OCI-LY1 (cell line): ENCODE measurements around the gene PCK1.

Experiments used
- H2AFZ ChIP-seq: fragments of 200-600 bp; sonication (generic), shearing (Covaris generic); 2 replicates; pipeline ENCODE4 v1.6.0; 2014; ENCODE audit warnings: antibody characterized with exemption, mild to moderate bottlenecking, low read length
- H3F3A ChIP-seq: fragments of 200-600 bp; sonication (generic), shearing (Covaris generic); 2 replicates; pipeline ENCODE4 v1.6.0; 2014; ENCODE audit warnings: mild to moderate bottlenecking, antibody characterized with exemption, low read length, moderate library complexity; ENCODE audit not compliant: insufficient read depth
- H3K27ac ChIP-seq: fragments of 200-600 bp; sonication (generic); 2 replicates; pipeline ENCODE4 v1.5.1; 2014; ENCODE audit warnings: low read length, mixed run types, mild to moderate bottlenecking, low read depth; ENCODE audit not compliant: poor library complexity, severe bottlenecking
- H3K27me3 ChIP-seq: fragments of 200-600 bp; sonication (generic); 2 replicates; pipeline ENCODE4 v1.6.0; 2014; ENCODE audit warnings: antibody characterized with exemption, mild to moderate bottlenecking, low read length, moderate library complexity; ENCODE audit not compliant: insufficient read depth
- H3K36me3 ChIP-seq: fragments of 200-600 bp; sonication (generic); 2 replicates; pipeline ENCODE4 v1.6.1; 2014; ENCODE audit warnings: mild to moderate bottlenecking, antibody characterized with exemption, low read length, moderate library complexity, mixed read lengths; ENCODE audit not compliant: insufficient read depth
- H3K4me1 ChIP-seq: fragments of 200-600 bp; sonication (generic); 2 replicates; pipeline ENCODE4 v1.5.1; 2014; ENCODE audit warnings: mild to moderate bottlenecking, low read length, moderate library complexity; ENCODE audit not compliant: insufficient read depth, severe bottlenecking
- H3K4me2 ChIP-seq: fragments of 200-600 bp; sonication (generic), shearing (Covaris generic); 2 replicates; pipeline ENCODE4 v1.6.1; 2014; ENCODE audit warnings: low read length
- H3K4me3 ChIP-seq: fragments of 200-600 bp; sonication (generic); 2 replicates; pipeline ENCODE4 v1.5.1; 2014; ENCODE audit warnings: low read length, low read depth, mild to moderate bottlenecking, mixed read lengths; ENCODE audit not compliant: poor library complexity, severe bottlenecking
- H3K79me2 ChIP-seq: fragments of 200-600 bp; shearing (Covaris generic); 2 replicates; pipeline ENCODE4 v1.6.1; 2016; ENCODE audit warnings: mixed run types, low read length, mixed read lengths; ENCODE audit not compliant: insufficient read depth
- H3K9ac ChIP-seq: fragments of 200-600 bp; sonication (generic), shearing (Covaris generic); 2 replicates; pipeline ENCODE4 v1.6.1; 2014; ENCODE audit warnings: mild to moderate bottlenecking, low read length, mixed read lengths
- H3K9me2 ChIP-seq: fragments of 200-600 bp; sonication (generic), shearing (Covaris generic); 2 replicates; pipeline ENCODE4 v1.6.1; 2014; ENCODE audit warnings: low read depth, mild to moderate bottlenecking, low read length, mixed read lengths
- H3K9me3 ChIP-seq: fragments of 200-600 bp; shearing (Covaris generic); 2 replicates; pipeline ENCODE4 v1.6.1; 2014; ENCODE audit warnings: low read length, mixed read lengths
- H4K20me1 ChIP-seq: fragments of 200-600 bp; sonication (generic), shearing (Covaris generic); 2 replicates; pipeline ENCODE4 v1.6.0; 2016; ENCODE audit warnings: mild to moderate bottlenecking, low read length; ENCODE audit not compliant: insufficient read depth
- CTCF ChIP-seq: fragments of 200-600 bp; sonication (generic), shearing (Covaris generic); IDR thresholded peaks from 2 replicates; pipeline ENCODE4 v1.5.1; 2017; ENCODE audit warnings: mild to moderate bottlenecking, antibody characterized with exemption, low read length, moderate library complexity, mixed read lengths
- EZH2 ChIP-seq: fragments of 200-600 bp; sonication (generic), shearing (Covaris generic); IDR thresholded peaks from 2 replicates; pipeline ENCODE4 v1.8.0; 2017; ENCODE audit warnings: borderline replicate concordance, mixed run types, mild to moderate bottlenecking, antibody characterized with exemption, low read length, moderate library complexity, mixed read lengths

Gene PCK1

GRCh38 chr20:57539889-57540288, 21.0 kb upstream of the PCK1 start:
- H3K27ac ChIP-seq: no peak overlapping the region
- no peak overlapping the region for H3K4me3 ChIP-seq
- TF ChIP-seq CTCF (no peak), EZH2 (no peak)
- no peaks in the 10 kb centered on the region for H3K36me3 ChIP-seq
- H4K20me1 ChIP-seq: no peaks in the 10 kb centered on the region
- H3K9ac ChIP-seq: no peak overlapping the region
- H3K27me3 ChIP-seq: peaks cover 13% of the 10 kb centered on the region
- no peak overlapping the region for H2AFZ ChIP-seq
- H3K9me3 ChIP-seq: no peaks in the 10 kb centered on the region
- no peaks in the 10 kb centered on the region for H3F3A ChIP-seq
- H3K4me2 ChIP-seq: no peak overlapping the region
- no peaks in the 10 kb centered on the region for H3K9me2 ChIP-seq
- no peaks in the 10 kb centered on the region for H3K79me2 ChIP-seq
- no peaks in the 10 kb centered on the region for H3K4me1 ChIP-seq

- Histone ChIP-seq H3K4me2 (no peak overlapping the region), H3K27me3 (peaks cover 13% of the 10 kb centered on the region), H3K9me2 (no peaks in the 10 kb centered on the region)
Measured at GRCh38 chr20:57540890-57541580, 19.9 kb upstream of the PCK1 start.

GRCh38 chr20:57543754-57544153, 17.2 kb upstream of the PCK1 start:
- no peak overlapping the region for H3K4me3 ChIP-seq
- H3K9ac ChIP-seq: no peak overlapping the region
- no peak for TF ChIP-seq CTCF
- TF ChIP-seq EZH2: no peak
- no peaks in the 10 kb centered on the region for H3K4me1 ChIP-seq
- H3K79me2 ChIP-seq: no peaks in the 10 kb centered on the region
- H3K27me3 ChIP-seq: peaks cover 12% of the 10 kb centered on the region
- H2AFZ ChIP-seq: no peak overlapping the region
- no peaks in the 10 kb centered on the region for H4K20me1 ChIP-seq
- no peaks in the 10 kb centered on the region for H3K9me2 ChIP-seq
- H3K4me2 ChIP-seq: no peak overlapping the region
- no peaks in the 10 kb centered on the region for H3K36me3 ChIP-seq
- H3F3A ChIP-seq: no peaks in the 10 kb centered on the region
- H3K9me3 ChIP-seq: no peaks in the 10 kb centered on the region
- no peak overlapping the region for H3K27ac ChIP-seq

More at GRCh38 chr20:57540890-57541580, 19.9 kb upstream of the PCK1 start:
- Histone ChIP-seq H3K79me2 (no peaks in the 10 kb centered on the region), H3K36me3 (no peaks in the 10 kb centered on the region), H3F3A (no peaks in the 10 kb centered on the region), H3K9ac (no peak overlapping the region), H3K4me3 (no peak overlapping the region), H3K27ac (no peak overlapping the region), H3K9me3 (no peaks in the 10 kb centered on the region), H3K4me1 (no peaks in the 10 kb centered on the region), H2AFZ (no peak overlapping the region), H4K20me1 (no peaks in the 10 kb centered on the region)
- no peak for TF ChIP-seq CTCF
